Lung (tissue), 12 donors: ENCODE data around the gene CSNK1A1. TPM values are rescaled to one million over a fixed set of nuclear protein-coding genes. Genes with fewer than 3 reads are reported as not detected.
A peak's percentile ranks its signal among the peaks of the same experiment; 100 is the strongest.

Experiments used
- ATAC-seq: fragments of 200-7000 bp; cut with Tn5 transposase; one replicate; pipeline ENCODE4 v1.9.1; 2020; ENCODE audit warnings: moderate number of reproducible peaks; ENCODE audit not compliant: insufficient read depth, low FRiP score
- DNase-seq, 3 donors: peaks; one replicate each; pipeline ENCODE4 v3.0.0-alpha.2; 2013 to 2017
- H3K27ac ChIP-seq, 2 donors: one replicate each; pipeline ENCODE4 v1.5.1; 2013; ENCODE audit warnings: mild to moderate bottlenecking in 2 of 2, moderate library complexity in 2 of 2, control low read depth in 1 of 2, inconsistent platforms in 1 of 2, low read depth in 1 of 2, low read length in 1 of 2
- H3K27me3 ChIP-seq, 3 donors: one replicate each; pipeline ENCODE4 v1.5.1; 2013; ENCODE audit warnings: low read length in 2 of 3; ENCODE audit not compliant: control insufficient read depth in 3 of 3, insufficient read depth in 3 of 3
- H3K36me3 ChIP-seq, 4 donors: one replicate each; pipeline ENCODE4 v1.5.1; 2013; ENCODE audit warnings: low read length in 4 of 4, mild to moderate bottlenecking in 1 of 4, moderate library complexity in 1 of 4; ENCODE audit not compliant: control insufficient read depth in 4 of 4, insufficient read depth in 4 of 4
- H3K4me1 ChIP-seq, 5 donors: one replicate each; pipeline ENCODE4 v1.5.1; 2013; ENCODE audit warnings: low read length in 5 of 5, mild to moderate bottlenecking in 2 of 5, moderate library complexity in 1 of 5; ENCODE audit not compliant: control insufficient read depth in 5 of 5, insufficient read depth in 5 of 5
- H3K4me3 ChIP-seq: one replicate; pipeline ENCODE4 v1.5.1; 2013; ENCODE audit warnings: mild to moderate bottlenecking, control low read depth, moderate library complexity
- H3K9ac ChIP-seq, 2 donors: one replicate each; pipeline ENCODE4 v1.5.1; 2013; ENCODE audit warnings: low read length in 2 of 2, control low read depth in 1 of 2; ENCODE audit not compliant: insufficient read depth in 1 of 2
- H3K9me3 ChIP-seq, 4 donors: one replicate each; pipeline ENCODE4 v1.5.1; 2013; ENCODE audit warnings: low read length in 3 of 4, mild to moderate bottlenecking in 1 of 4, moderate library complexity in 1 of 4; ENCODE audit not compliant: control insufficient read depth in 4 of 4, insufficient read depth in 3 of 4
- WGBS, 2 donors: extraction: QIAGEN DNeasy Blood & Tissue Kit; methylation state at CpG; one replicate each; pipeline ENCODE4 v1.1.7; 2013; 5-methylcytosine and 5-hydroxymethylcytosine counted together
- polyA plus RNA-seq, 2 donors: library from polyadenylated mRNA; stranded (reverse); fragments of 200-250 nt; gene quantifications; one replicate each; pipeline ENCODE4 v1.2.1, GENCODE V29; 2013
- total RNA-seq, 2 donors: library from RNA; depleted of rRNA in 1 of 2; stranded (reverse); fragments of >200 nt in 1 of 2; gene quantifications; one replicate each; pipeline ENCODE4 v1.2.1, GENCODE V29; 2014 to 2021
- TF ChIP-seq, protein P1 (sequence below): IDR thresholded peaks from 2 replicates; pipeline ENCODE4 v1.5.1; 2012; ENCODE audit warnings: mild to moderate bottlenecking; ENCODE audit errors: control extremely low read depth, extremely low read depth
- donor health status: control.
- donor health status: control.
- donor health status: Bipolar disorder and iron deficiency.
- donor health status: healthy.
- donor health status: DM: yes; HTN: yes; CAD: no.

Gene CSNK1A1
- total and polyA plus RNA-seq, 4 donors, result 48.6 to 299 (median 193) TPM

DNA sequence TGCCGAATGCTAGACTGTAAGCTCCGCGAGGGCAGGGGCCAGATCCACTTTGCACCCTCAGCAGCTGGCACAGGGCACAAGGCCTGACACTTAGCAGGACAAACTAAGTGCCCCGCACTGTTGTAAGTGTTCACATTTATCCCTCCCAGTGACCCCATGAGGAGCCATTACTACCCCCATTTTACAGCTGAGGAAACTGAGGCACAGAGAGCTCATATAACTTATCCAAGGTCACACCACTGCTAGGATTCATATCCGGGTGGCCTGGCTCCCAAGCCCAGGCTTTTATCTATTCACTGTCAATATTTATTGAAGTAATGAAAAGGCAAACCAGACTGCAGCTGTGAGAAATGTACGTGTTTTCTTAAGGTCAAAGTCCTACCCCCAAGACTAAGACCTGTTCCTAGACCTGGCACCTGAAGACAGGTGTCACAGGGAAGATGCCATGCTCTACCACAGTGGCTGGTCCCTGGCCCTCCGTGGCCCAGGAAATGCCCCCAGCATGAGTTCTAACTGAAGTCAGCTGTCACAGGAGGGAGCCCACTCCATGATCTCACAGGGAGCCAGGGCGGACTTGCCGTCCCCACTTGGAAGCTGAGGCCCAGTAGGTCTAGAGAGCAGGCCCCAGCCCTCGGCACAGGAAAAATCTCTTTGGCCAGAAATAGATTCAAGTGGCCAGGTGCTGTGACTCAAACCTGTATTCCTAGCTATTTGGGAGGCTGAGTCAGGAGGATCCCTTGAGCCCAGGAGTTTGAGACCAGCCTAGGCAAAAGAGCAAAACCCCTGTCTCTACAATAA is 97.4 kb downstream of the CSNK1A1 start:
- Histone ChIP-seq H3K4me1 (peaks cover 7 to 48% (median 25%) of the 10 kb centered on the region in 5 donors), H3K36me3 (no peaks in the 10 kb centered on the region), H3K9me3 (no peaks in the 10 kb centered on the region), H3K9ac (no peak overlapping the region), H3K4me3 (no peak overlapping the region), H3K27me3 (no peaks in the 10 kb centered on the region), H3K27ac (peak overlapping the region in 1 of 2 donors; percentile 82)
- ATAC-seq (no peak), DNase-seq (no peak)
- TF ChIP-seq, protein P1, sequence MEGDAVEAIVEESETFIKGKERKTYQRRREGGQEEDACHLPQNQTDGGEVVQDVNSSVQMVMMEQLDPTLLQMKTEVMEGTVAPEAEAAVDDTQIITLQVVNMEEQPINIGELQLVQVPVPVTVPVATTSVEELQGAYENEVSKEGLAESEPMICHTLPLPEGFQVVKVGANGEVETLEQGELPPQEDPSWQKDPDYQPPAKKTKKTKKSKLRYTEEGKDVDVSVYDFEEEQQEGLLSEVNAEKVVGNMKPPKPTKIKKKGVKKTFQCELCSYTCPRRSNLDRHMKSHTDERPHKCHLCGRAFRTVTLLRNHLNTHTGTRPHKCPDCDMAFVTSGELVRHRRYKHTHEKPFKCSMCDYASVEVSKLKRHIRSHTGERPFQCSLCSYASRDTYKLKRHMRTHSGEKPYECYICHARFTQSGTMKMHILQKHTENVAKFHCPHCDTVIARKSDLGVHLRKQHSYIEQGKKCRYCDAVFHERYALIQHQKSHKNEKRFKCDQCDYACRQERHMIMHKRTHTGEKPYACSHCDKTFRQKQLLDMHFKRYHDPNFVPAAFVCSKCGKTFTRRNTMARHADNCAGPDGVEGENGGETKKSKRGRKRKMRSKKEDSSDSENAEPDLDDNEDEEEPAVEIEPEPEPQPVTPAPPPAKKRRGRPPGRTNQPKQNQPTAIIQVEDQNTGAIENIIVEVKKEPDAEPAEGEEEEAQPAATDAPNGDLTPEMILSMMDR, result no peak
- WGBS, 2 donors, result 78 to 82% methylated on average over 10 of the region's 10 CpGs

GRCh38 chr5:149452665-149453617 is 98.3 kb downstream of the CSNK1A1 start:
- peak in 1 of 3 donors; percentile 34 for DNase-seq
- no peak overlapping the region for H3K9ac ChIP-seq
- TF ChIP-seq, protein P1, result no peak
- no peaks in the 10 kb centered on the region for H3K9me3 ChIP-seq
- H3K27ac ChIP-seq, result peak overlapping the region; percentile 43 to 82
- H3K27me3 ChIP-seq, result no peaks in the 10 kb centered on the region
- no peak for ATAC-seq
- 79 to 84% methylated on average over 16 of the region's 16 CpGs for WGBS, 2 donors
- no peaks in the 10 kb centered on the region for H3K36me3 ChIP-seq
- H3K4me3 ChIP-seq, result no peak overlapping the region
- peaks cover 7 to 52% (median 26%) of the 10 kb centered on the region in 5 donors for H3K4me1 ChIP-seq

- DNase-seq (peak; percentile 73 to 89 (median 78)), ATAC-seq (peak; percentile 67)
- Histone ChIP-seq H3K36me3 (no peaks in the 10 kb centered on the region), H3K27me3 (no peaks in the 10 kb centered on the region), H3K4me3 (no peak overlapping the region), H3K9ac (peak overlapping the region in 1 of 2 donors; percentile 14), H3K9me3 (no peaks in the 10 kb centered on the region), H3K27ac (peak overlapping the region; percentile 81 to 85), H3K4me1 (peaks cover 7 to 52% (median 26%) of the 10 kb centered on the region in 5 donors)
- TF ChIP-seq, protein P1, result no peak
- 28 to 30% methylated on average over 11 of the region's 11 CpGs for WGBS, 2 donors
Measured at GRCh38 chr5:149452007-149452664, 99.1 kb downstream of the CSNK1A1 start.
